GM12878 (cell line): Measurements from ENCODE around the gene R3HDM2. TPM values are rescaled to one million over a fixed set of nuclear protein-coding genes. Genes with fewer than 3 reads are reported as not detected.

Experiments
- BACH1 ChIP-seq: fragments of 450-650 bp; IDR thresholded peaks from 2 replicates; pipeline ENCODE4 v1.6.1; 2017; ENCODE audit warnings: mild to moderate bottlenecking, borderline replicate concordance
- BHLHE40 ChIP-seq, 2 experiments: fragments of 450-650 bp in 1 of 2; IDR thresholded peaks; 2 replicates each; pipeline ENCODE4 v1.6.1; 2011 to 2017; ENCODE audit warnings: low read depth in 2 of 2, borderline replicate concordance in 1 of 2, improper control_type of control experiment in 1 of 2, low read length in 1 of 2, mild to moderate bottlenecking in 1 of 2
- CBFB ChIP-seq: IDR thresholded peaks from 2 replicates; pipeline ENCODE4 v1.6.1; 2016; ENCODE audit warnings: antibody characterized with exemption, low read depth
- CBX3 ChIP-seq: fragments of 200-600 bp; sonication (generic); IDR thresholded peaks from 2 replicates; pipeline ENCODE4 v1.6.1; 2016; ENCODE audit warnings: low read depth, borderline replicate concordance
- CBX5 ChIP-seq: sonication (generic); IDR thresholded peaks from 2 replicates; pipeline ENCODE4 v1.6.1; 2016; ENCODE audit warnings: low read depth, moderate library complexity, mild to moderate bottlenecking, inconsistent platforms
- CUX1 ChIP-seq: IDR thresholded peaks from 2 replicates; pipeline ENCODE4 v1.6.1; 2012; ENCODE audit warnings: improper control_type of control experiment, low read depth, low read length; ENCODE audit not compliant: insufficient replicate concordance
- EP300 ChIP-seq, 2 experiments: fragments of 150-350 bp in 1 of 2; IDR thresholded peaks; 2 replicates each; pipeline ENCODE4 v1.6.1; 2011 to 2012; ENCODE audit warnings: low read depth in 2 of 2, low read length in 2 of 2, borderline replicate concordance in 1 of 2, improper control_type of control experiment in 1 of 2, inconsistent platforms in 1 of 2; ENCODE audit not compliant: control insufficient read depth in 1 of 2
- GATAD2B ChIP-seq: fragments of 450-650 bp; conservative IDR thresholded peaks from 2 replicates; pipeline ENCODE4 v1.6.1; 2017; ENCODE audit warnings: low read depth, mild to moderate bottlenecking, moderate library complexity
- IKZF1 ChIP-seq: fragments of 450-650 bp; conservative IDR thresholded peaks from 2 replicates; pipeline ENCODE4 v1.6.1; 2017; ENCODE audit warnings: antibody characterized with exemption, mild to moderate bottlenecking
- MTA2 ChIP-seq: fragments of 450-650 bp; IDR thresholded peaks from 2 replicates; pipeline ENCODE4 v1.6.1; 2016; ENCODE audit warnings: low read depth, mild to moderate bottlenecking, moderate library complexity
- NFYA ChIP-seq: IDR thresholded peaks from 2 replicates; pipeline ENCODE4 v1.6.1; 2011; ENCODE audit warnings: low read depth, mild to moderate bottlenecking, low read length, improper control_type of control experiment, borderline replicate concordance
- NR2F1 ChIP-seq: fragments of 450-650 bp; conservative IDR thresholded peaks from 2 replicates; pipeline ENCODE4 v1.6.1; 2017; ENCODE audit warnings: mild to moderate bottlenecking
- RAD21 ChIP-seq: IDR thresholded peaks from 2 replicates; pipeline ENCODE4 v1.6.1; 2011; ENCODE audit warnings: mild to moderate bottlenecking, low read depth, low read length, moderate library complexity; ENCODE audit not compliant: insufficient read depth
- RCOR1 ChIP-seq: conservative IDR thresholded peaks from 2 replicates; pipeline ENCODE4 v1.6.1; 2012; ENCODE audit warnings: low read depth, low read length, improper control_type of control experiment
- RUNX3 ChIP-seq: IDR thresholded peaks from 2 replicates; pipeline ENCODE4 v1.6.1; 2012; ENCODE audit warnings: low read length, inconsistent platforms
- SUPT20H ChIP-seq: IDR thresholded peaks from 2 replicates; pipeline ENCODE4 v1.6.1; 2011; ENCODE audit warnings: low read depth, mild to moderate bottlenecking, low read length, moderate library complexity, borderline replicate concordance; ENCODE audit not compliant: control insufficient read depth
- TAF1 ChIP-seq: IDR thresholded peaks from 2 replicates; pipeline ENCODE4 v1.6.1; 2011; ENCODE audit warnings: mild to moderate bottlenecking, low read depth, low read length, borderline replicate concordance
- ZNF384 ChIP-seq: IDR thresholded peaks from 2 replicates; pipeline ENCODE4 v1.6.1; 2012; ENCODE audit warnings: low read depth, mild to moderate bottlenecking, low read length, improper control_type of control experiment, borderline replicate concordance
- ZNF687 ChIP-seq: fragments of 450-650 bp; IDR thresholded peaks from 2 replicates; pipeline ENCODE4 v1.6.1; 2017; ENCODE audit warnings: mild to moderate bottlenecking, moderate library complexity
- polyA plus RNA-seq, 11 experiments: library from polyadenylated mRNA; depleted of rRNA in 4 of 11; unstranded in 6 of 11; stranded (reverse) in 5 of 11; fragments of >200 nt; fragmentation: Nextera tagmentation in 4 of 11; fragmentation: Illumina TruSeq in 1 of 11; extraction: Ambion mirVana in 4 of 11; extraction: Trizol in 1 of 11; gene quantifications; 1 replicate in 1 of 11; 2 replicates in 10 of 11; pipeline versions ENCODE4 v1.2.1 to v1.2.3, GENCODE V29; 2011 to 2016; ENCODE audit warnings: inconsistent platforms in 2 of 11, missing spikeins in 2 of 11, low read depth in 1 of 11
- total RNA-seq, 4 experiments: library from RNA; depleted of rRNA in 3 of 4; stranded (reverse); fragments of >200 nt in 3 of 4; fragmentation: Illumina TruSeq in 1 of 4; extraction: Trizol in 1 of 4; gene quantifications; 2 replicates each; pipeline versions ENCODE4 v1.2.1 to v1.2.3, GENCODE V29; 2013 to 2021
- TF ChIP-seq, protein P1 (sequence below): fragments of 450-650 bp; IDR thresholded peaks from 2 replicates; pipeline ENCODE4 v1.6.1; 2016; ENCODE audit warnings: mild to moderate bottlenecking

Gene R3HDM2
- total and polyA plus RNA-seq, 10 of the 15 experiments (the other 5 are each of a cell fraction or from before 2014, with no cell fraction given), result 4.6 to 26.1 (median 11.2) TPM

DNA sequence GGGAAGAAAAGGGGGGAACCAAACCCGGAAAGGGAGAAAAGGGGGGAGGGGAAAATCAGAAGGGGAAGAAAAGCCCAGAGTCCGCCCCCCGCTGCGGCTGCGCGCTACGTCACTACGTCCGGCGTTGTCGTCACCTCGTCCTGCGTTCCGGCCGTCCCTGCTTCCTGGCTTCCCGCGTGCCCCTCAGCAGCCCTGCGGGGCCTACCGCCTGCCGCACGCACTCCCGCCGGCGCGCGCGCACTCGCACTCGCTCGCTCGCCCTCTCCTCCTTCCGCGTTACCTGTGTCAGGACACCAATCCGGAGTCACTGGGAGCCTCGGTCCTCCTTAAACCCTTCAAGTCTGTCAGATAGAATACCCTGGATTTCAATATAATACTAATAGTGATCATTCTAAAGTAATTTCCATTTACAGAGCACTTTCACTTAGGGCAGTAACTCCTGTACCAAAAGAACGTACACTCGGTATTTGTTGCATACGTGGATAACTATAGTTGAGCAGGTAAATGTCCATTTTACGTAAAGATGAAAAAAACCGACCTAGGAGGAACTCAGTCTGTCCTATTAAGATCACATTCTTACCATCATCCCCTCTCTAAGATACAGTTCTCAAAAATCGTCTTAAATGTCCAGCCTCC is at the start of gene R3HDM2 (continued):
- TF ChIP-seq ZNF687, result peak; percentile 98
- no peak for TF ChIP-seq NFYA
- peak; percentile 80 for TF ChIP-seq IKZF1
- TF ChIP-seq EP300 (IDR thresholded peaks at IDR 0.05; ENCODE audit: borderline replicate concordance in 1 of 2, control insufficient read depth in 1 of 2, low read depth in 2 of 2, low read length in 2 of 2), result no peak
- TF ChIP-seq GATAD2B, result no peak; the same call in 1 of the 2 replicates
- TF ChIP-seq, protein P1, sequence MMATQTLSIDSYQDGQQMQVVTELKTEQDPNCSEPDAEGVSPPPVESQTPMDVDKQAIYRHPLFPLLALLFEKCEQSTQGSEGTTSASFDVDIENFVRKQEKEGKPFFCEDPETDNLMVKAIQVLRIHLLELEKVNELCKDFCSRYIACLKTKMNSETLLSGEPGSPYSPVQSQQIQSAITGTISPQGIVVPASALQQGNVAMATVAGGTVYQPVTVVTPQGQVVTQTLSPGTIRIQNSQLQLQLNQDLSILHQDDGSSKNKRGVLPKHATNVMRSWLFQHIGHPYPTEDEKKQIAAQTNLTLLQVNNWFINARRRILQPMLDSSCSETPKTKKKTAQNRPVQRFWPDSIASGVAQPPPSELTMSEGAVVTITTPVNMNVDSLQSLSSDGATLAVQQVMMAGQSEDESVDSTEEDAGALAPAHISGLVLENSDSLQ, result peak; percentile 72
- no peak for TF ChIP-seq CBX3
- TF ChIP-seq MTA2, result no peak
- peak in 1 of 2 experiments; percentile 63; a peak in 3 of 4 replicates for TF ChIP-seq BHLHE40 (IDR thresholded peaks at IDR 0.05; ENCODE audit: borderline replicate concordance in 1 of 2, low read depth in 2 of 2, low read length in 1 of 2)
- TF ChIP-seq NR2F1, result no peak
- no peak for TF ChIP-seq SUPT20H
- TF ChIP-seq BACH1, result peak; percentile 23; the same call in 1 of the 2 replicates
- TF ChIP-seq CUX1, result peak; percentile 69
- peak; percentile 44 for TF ChIP-seq RUNX3
- TF ChIP-seq CBX5, result no peak
- no peak for TF ChIP-seq ZNF384
- TF ChIP-seq CBFB, result no peak
- no peak for TF ChIP-seq RAD21
- TF ChIP-seq TAF1, result peak; percentile 78; the same call in 1 of the 2 replicates
- no peak for TF ChIP-seq RCOR1
